ENCODE measurements around the gene UBE4A.

The UBE4A gene

DNA sequence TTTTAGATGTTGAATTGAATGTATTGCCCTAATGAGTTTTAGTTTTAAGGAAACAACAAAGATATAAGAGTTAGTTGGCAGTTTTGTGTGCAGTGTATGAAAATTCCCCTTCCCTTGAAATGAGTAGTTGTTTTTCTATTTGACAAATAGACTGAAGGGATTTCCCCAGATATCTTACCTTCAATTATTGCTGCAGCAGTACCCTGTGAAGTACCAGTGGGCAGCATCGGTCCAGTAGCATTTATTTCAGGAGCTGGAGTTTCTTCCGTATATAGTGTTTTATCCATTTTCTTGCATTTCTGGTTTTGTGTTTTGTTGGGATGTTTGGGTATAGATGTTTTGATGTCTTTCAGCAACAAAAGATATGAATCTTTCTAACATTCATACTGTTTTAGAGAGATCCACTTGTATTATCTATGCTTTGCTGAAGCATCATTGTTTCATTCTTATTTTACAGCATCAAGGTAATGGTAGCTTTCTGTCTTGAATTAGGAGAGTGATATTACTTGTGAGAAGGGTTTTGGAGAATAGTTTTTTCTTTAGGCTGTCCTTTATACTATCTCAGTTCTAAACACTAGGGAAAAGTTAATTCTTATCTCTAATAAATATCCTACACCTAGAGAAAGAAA is 84.3 kb downstream of the UBE4A start:
- TF ChIP-seq EZH2 (IDR thresholded peaks at IDR 0.05; ENCODE audit: borderline replicate concordance, low read length): no peak
- TF ChIP-seq, protein P1, sequence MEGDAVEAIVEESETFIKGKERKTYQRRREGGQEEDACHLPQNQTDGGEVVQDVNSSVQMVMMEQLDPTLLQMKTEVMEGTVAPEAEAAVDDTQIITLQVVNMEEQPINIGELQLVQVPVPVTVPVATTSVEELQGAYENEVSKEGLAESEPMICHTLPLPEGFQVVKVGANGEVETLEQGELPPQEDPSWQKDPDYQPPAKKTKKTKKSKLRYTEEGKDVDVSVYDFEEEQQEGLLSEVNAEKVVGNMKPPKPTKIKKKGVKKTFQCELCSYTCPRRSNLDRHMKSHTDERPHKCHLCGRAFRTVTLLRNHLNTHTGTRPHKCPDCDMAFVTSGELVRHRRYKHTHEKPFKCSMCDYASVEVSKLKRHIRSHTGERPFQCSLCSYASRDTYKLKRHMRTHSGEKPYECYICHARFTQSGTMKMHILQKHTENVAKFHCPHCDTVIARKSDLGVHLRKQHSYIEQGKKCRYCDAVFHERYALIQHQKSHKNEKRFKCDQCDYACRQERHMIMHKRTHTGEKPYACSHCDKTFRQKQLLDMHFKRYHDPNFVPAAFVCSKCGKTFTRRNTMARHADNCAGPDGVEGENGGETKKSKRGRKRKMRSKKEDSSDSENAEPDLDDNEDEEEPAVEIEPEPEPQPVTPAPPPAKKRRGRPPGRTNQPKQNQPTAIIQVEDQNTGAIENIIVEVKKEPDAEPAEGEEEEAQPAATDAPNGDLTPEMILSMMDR (IDR thresholded peaks at IDR 0.05; ENCODE audit: low read length): no peak
- Histone ChIP-seq H3K9ac (ENCODE audit: low read length) (no peak overlapping the region), H3K27ac (ENCODE audit: low read depth, low read length, poor library complexity, severe bottlenecking) (no peak overlapping the region), H3K9me2 (ENCODE audit: low read depth, low read length) (no peaks in the 10 kb centered on the region), H2AFZ (ENCODE audit: low read length) (no peak overlapping the region), H3K79me2 (ENCODE audit: insufficient read depth, low read length) (peaks cover 92% of the 10 kb centered on the region), H4K20me1 (ENCODE audit: insufficient read depth, low read length) (no peaks in the 10 kb centered on the region), H3K4me3 (ENCODE audit: low read depth, low read length, poor library complexity, severe bottlenecking) (no peak overlapping the region), H3K27me3 (ENCODE audit: insufficient read depth, low read length) (no peaks in the 10 kb centered on the region), H3K36me3 (ENCODE audit: insufficient read depth, low read length) (peaks cover 20% of the 10 kb centered on the region), H3K4me2 (ENCODE audit: low read length) (no peak overlapping the region), H3K9me3 (ENCODE audit: low read length) (no peaks in the 10 kb centered on the region), H3K4me1 (ENCODE audit: insufficient read depth, low read length, severe bottlenecking) (peaks cover 51% of the 10 kb centered on the region), H3F3A (ENCODE audit: insufficient read depth, low read length) (no peaks in the 10 kb centered on the region)

DNA sequence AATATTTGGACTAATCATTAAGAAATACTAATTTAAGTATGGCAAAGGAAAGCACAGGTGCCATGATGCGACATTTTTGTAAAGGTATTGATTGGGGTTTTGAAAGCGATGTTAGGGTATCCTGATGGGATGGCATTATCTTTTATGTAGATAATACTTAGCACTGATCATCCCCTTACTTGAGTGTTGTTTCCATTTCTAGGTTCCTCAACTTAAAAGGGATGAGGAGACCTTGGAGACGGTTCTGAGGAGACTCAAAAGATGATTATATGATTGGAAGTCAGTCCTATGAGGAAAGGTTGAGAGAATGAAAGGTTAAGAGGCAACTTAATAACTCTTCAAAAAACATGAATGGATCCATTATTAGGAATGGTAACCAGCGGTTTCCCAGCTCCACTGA is 88.0 kb downstream of the UBE4A start:
- peaks cover 65% of the 10 kb centered on the region for H3K79me2 ChIP-seq (ENCODE audit: insufficient read depth, low read length)
- H3K27me3 ChIP-seq (ENCODE audit: insufficient read depth, low read length): no peaks in the 10 kb centered on the region
- no peak overlapping the region for H3K4me3 ChIP-seq (ENCODE audit: low read depth, low read length, poor library complexity, severe bottlenecking)
- peaks cover 14% of the 10 kb centered on the region for H3K4me1 ChIP-seq (ENCODE audit: insufficient read depth, low read length, severe bottlenecking)
- peaks cover 15% of the 10 kb centered on the region for H3K36me3 ChIP-seq (ENCODE audit: insufficient read depth, low read length)
- H3K9ac ChIP-seq (ENCODE audit: low read length): no peak overlapping the region
- no peak overlapping the region for H3K27ac ChIP-seq (ENCODE audit: low read depth, low read length, poor library complexity, severe bottlenecking)
- no peaks in the 10 kb centered on the region for H3K9me2 ChIP-seq (ENCODE audit: low read depth, low read length)
- no peaks in the 10 kb centered on the region for H3K9me3 ChIP-seq (ENCODE audit: low read length)
- TF ChIP-seq EZH2 (IDR thresholded peaks at IDR 0.05; ENCODE audit: borderline replicate concordance, low read length): no peak
- TF ChIP-seq, protein P1 (IDR thresholded peaks at IDR 0.05; ENCODE audit: low read length): no peak
- H3K4me2 ChIP-seq (ENCODE audit: low read length): no peak overlapping the region
- H3F3A ChIP-seq (ENCODE audit: insufficient read depth, low read length): no peaks in the 10 kb centered on the region
- H2AFZ ChIP-seq (ENCODE audit: low read length): no peak overlapping the region
- H4K20me1 ChIP-seq (ENCODE audit: insufficient read depth, low read length): no peaks in the 10 kb centered on the region

DNA sequence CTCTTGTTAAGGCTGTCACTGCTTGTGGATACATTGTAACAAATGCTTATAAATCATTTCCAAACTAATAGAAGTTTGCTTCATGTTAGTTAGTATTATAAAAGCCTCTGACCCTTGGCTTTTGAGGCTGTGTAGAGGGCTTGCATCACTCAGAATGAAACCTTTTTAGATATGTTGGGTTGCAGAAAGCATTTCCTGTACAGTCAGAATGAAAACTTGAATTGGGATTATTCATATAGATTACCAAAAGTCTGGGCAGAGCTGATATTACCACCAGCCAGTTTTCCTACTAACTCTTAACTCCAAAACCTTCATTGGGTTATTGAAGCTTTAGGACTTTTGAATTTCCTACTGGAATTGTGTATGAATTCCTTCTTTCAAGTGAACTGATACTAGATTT is 88.9 kb downstream of the UBE4A start:
- Histone ChIP-seq H3K9ac (ENCODE audit: low read length) (no peak overlapping the region), H4K20me1 (ENCODE audit: insufficient read depth, low read length) (no peaks in the 10 kb centered on the region), H3K27me3 (ENCODE audit: insufficient read depth, low read length) (no peaks in the 10 kb centered on the region), H3K79me2 (ENCODE audit: insufficient read depth, low read length) (peaks cover 56% of the 10 kb centered on the region), H3K4me2 (ENCODE audit: low read length) (no peak overlapping the region), H3K4me1 (ENCODE audit: insufficient read depth, low read length, severe bottlenecking) (peaks cover 5% of the 10 kb centered on the region), H3K36me3 (ENCODE audit: insufficient read depth, low read length) (peaks cover 15% of the 10 kb centered on the region), H3K9me3 (ENCODE audit: low read length) (no peaks in the 10 kb centered on the region), H3K4me3 (ENCODE audit: low read depth, low read length, poor library complexity, severe bottlenecking) (no peak overlapping the region), H3K27ac (ENCODE audit: low read depth, low read length, poor library complexity, severe bottlenecking) (no peak overlapping the region), H3K9me2 (ENCODE audit: low read depth, low read length) (no peaks in the 10 kb centered on the region), H2AFZ (ENCODE audit: low read length) (no peak overlapping the region), H3F3A (ENCODE audit: insufficient read depth, low read length) (no peaks in the 10 kb centered on the region)
- TF ChIP-seq, protein P1 (IDR thresholded peaks at IDR 0.05; ENCODE audit: low read length): no peak
- TF ChIP-seq EZH2 (IDR thresholded peaks at IDR 0.05; ENCODE audit: borderline replicate concordance, low read length): no peak

Data from OCI-LY1 (cell line).